ENCODE results near the gene CXXC5.
"Not testable (repeated sequence)": the region's sequence is repeated elsewhere in the genome, so short reads cannot be mapped to it uniquely, and the experiment has no call there.

Gene CXXC5

DNA sequence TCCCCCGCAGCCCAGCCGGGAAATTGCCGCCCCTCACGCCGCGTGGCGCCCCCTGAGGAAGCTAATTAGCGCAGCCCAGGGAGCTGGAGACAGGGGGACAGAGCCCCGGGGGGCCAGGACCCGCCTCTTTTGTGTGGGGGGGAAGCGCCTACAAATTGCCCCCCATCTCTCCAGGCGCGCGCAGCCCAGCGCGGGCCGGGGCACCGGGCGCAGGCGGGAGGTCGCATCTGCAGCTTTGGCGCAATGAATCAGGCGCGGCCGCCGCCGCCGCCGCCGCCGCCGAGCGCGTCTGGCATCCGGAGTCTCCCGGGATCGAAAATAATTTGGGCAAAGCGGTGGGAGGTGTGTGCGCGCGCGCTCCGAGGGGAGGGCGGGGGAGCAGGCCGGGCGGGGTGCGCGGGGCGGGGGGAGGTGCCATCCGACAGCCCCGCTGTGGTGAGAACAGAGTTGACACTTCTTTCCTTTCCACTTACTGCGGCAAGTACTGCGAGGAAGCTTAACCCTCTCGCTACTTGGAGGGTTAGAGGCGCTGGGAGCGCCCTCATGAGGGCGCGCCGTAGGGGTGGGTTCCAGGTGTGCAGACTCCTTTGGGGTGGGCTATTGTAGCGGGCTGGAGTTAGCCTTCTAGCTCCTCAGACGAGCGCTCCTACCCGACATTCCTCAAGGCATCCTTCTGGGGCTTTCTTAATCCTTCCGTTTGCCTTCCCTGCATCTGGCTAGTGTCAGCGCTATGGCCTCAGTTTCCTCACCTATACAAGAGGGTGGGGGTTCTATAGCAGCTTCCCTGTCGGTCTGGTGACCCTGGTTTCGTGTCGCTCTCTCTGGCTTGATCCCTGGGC, 63.1 kb downstream of the CXXC5 start:
- TF ChIP-seq, protein P1, sequence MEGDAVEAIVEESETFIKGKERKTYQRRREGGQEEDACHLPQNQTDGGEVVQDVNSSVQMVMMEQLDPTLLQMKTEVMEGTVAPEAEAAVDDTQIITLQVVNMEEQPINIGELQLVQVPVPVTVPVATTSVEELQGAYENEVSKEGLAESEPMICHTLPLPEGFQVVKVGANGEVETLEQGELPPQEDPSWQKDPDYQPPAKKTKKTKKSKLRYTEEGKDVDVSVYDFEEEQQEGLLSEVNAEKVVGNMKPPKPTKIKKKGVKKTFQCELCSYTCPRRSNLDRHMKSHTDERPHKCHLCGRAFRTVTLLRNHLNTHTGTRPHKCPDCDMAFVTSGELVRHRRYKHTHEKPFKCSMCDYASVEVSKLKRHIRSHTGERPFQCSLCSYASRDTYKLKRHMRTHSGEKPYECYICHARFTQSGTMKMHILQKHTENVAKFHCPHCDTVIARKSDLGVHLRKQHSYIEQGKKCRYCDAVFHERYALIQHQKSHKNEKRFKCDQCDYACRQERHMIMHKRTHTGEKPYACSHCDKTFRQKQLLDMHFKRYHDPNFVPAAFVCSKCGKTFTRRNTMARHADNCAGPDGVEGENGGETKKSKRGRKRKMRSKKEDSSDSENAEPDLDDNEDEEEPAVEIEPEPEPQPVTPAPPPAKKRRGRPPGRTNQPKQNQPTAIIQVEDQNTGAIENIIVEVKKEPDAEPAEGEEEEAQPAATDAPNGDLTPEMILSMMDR (IDR thresholded peaks at IDR 0.05; ENCODE audit: unreplicated experiment in 3 of 3): peak; percentile 8 to 19 (median 16)
- peak overlapping the region; percentile 82 to 86 (median 82) for H3K4me3 Mint-ChIP-seq
- peak overlapping the region; percentile 76 to 95 (median 93) for H3K27ac Mint-ChIP-seq
- peaks cover 19% of the 10 kb centered on the region for H3K27me3 Mint-ChIP-seq (ENCODE audit: low read depth)
- no peaks in the 10 kb centered on the region for H3K36me3 Mint-ChIP-seq (ENCODE audit: low read depth)
- peaks cover 34% of the 10 kb centered on the region for H3K4me1 Mint-ChIP-seq
- no peaks in the 10 kb centered on the region for H3K9me3 Mint-ChIP-seq

DNA sequence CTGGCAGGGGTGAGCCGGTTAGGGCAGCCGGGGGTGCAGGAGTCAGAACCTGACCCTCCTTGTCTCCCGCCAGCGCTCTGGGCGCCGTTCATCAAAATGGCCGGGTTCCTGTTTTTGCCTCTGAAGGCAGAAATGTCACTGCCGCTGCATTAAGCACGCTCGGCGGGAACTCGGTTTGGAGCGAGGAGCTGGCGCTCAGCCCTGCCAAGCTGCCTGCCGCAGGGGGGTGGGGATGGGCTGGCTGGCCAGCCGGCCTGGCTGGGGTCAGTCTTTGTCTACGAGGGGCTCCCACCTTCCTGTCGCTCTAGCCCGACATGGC, 63.7 kb downstream of the CXXC5 start:
- Mint-ChIP-seq H3K4me1 (peaks cover 32% of the 10 kb centered on the region), H3K36me3 (ENCODE audit: low read depth) (peaks cover 4% of the 10 kb centered on the region), H3K27ac (peak overlapping the region; percentile 76 to 95 (median 93)), H3K27me3 (ENCODE audit: low read depth) (peaks cover 19% of the 10 kb centered on the region), H3K4me3 (peak overlapping the region; percentile 82 to 86 (median 82)), H3K9me3 (peaks cover 2% of the 10 kb centered on the region)
- TF ChIP-seq, protein P1 (IDR thresholded peaks at IDR 0.05; ENCODE audit: unreplicated experiment in 3 of 3): no peak

DNA sequence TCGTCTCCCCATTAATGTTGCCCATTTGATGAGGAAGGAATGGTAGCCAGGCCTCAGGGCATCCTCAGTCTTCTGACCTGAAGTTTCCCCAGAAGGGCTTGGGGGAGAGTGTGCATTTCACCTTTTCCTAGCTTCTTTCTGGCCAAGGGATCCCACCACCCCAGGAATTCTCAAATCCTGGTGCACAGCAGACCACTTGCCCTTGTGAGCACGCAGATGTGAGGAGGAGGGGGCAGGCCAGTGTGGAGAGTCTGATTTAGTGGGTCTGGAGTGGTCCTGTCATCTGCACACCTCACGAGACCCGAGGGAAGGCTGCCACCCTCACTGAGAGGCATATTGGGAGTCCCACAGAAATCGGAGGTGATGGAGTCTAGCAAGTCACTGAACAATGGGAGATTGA, 64.3 kb downstream of the CXXC5 start:
- peaks cover 7% of the 10 kb centered on the region for H3K36me3 Mint-ChIP-seq (ENCODE audit: low read depth)
- peaks cover 29% of the 10 kb centered on the region for H3K4me1 Mint-ChIP-seq
- peaks cover 19% of the 10 kb centered on the region for H3K27me3 Mint-ChIP-seq (ENCODE audit: low read depth)
- TF ChIP-seq, protein P1 (IDR thresholded peaks at IDR 0.05; ENCODE audit: unreplicated experiment in 3 of 3): no peak
- peak overlapping the region in 2 of 3 experiments; percentile 45 to 82 for H3K4me3 Mint-ChIP-seq
- peak overlapping the region; percentile 5 to 53 (median 41) for H3K27ac Mint-ChIP-seq
- H3K9me3 Mint-ChIP-seq: peaks cover 3% of the 10 kb centered on the region

DNA sequence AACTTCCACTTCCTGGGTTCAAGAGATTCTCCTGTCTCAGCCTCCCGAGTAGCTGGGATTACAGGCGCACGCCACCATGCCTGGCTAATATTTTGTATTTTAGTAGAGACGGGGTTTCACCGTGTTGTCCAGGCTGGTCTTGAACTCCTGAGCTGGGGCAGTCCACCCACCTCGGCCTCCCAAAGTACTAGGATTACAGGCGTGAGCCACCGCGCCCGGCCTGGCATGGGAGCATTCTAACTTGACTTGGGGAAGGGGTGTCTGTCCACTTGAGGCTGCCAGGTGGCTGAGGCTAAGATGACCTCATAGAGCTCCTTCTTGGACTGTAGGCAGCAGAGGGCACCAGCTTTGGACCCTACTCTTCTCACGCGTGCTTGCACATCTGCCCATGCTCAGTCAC, 65.7 kb downstream of the CXXC5 start:
- peaks cover 17% of the 10 kb centered on the region for H3K36me3 Mint-ChIP-seq (ENCODE audit: low read depth)
- H3K27me3 Mint-ChIP-seq (ENCODE audit: low read depth): peaks cover 15% of the 10 kb centered on the region
- H3K4me3 Mint-ChIP-seq: peak overlapping the region in 2 of 3 experiments; percentile 13 to 34
- peaks cover 11% of the 10 kb centered on the region for H3K9me3 Mint-ChIP-seq
- H3K4me1 Mint-ChIP-seq: peaks cover 14% of the 10 kb centered on the region
- H3K27ac Mint-ChIP-seq: not testable (repeated sequence)

DNA sequence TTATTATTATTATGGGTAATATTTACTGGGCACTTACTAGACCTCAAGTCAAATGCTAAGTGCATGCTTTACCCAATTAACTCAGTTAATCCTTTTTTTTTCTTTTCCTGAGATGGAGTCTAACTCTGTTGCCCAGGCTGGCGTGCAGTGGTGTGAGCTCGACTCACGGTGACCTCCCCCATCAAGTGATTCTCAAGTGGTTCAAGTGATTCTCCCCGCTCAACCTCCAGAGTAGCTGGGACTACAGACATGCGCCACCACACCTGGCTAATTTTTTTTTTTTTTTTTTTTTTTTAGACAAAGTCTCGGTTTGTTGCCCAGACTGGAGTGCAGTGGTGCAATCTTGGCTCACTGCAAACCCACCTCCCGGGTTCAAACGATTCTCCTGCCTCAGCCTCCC, 69.1 kb downstream of the CXXC5 start:
- Mint-ChIP-seq H3K4me3 (no peak overlapping the region), H3K9me3 (peaks cover 15% of the 10 kb centered on the region), H3K4me1 (no peaks in the 10 kb centered on the region), H3K36me3 (ENCODE audit: low read depth) (peaks cover 38% of the 10 kb centered on the region), H3K27ac (no peak overlapping the region), H3K27me3 (ENCODE audit: low read depth) (peaks cover 6% of the 10 kb centered on the region)
- TF ChIP-seq, protein P1 (IDR thresholded peaks at IDR 0.05; ENCODE audit: unreplicated experiment in 3 of 3): no peak

DNA sequence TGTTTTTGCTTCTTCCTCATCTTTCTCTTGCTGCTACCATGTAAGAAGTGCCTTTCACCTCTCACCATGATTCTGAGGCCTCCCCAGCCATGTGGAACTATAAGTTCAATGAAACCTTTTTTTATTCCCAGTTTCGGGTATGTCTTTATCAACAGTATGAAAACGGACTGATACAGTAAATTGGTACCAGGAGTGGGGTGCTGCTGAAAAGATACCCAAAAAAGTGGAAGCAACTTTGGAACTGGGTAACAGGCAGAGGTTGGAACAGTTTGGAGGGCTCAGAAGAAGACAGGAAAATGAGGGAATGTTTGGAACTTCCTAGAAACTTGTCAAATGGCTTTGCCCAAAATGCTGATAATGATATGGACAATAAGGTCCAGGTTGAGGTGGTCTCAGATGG, 70.3 kb downstream of the CXXC5 start:
- H3K27me3 Mint-ChIP-seq (ENCODE audit: low read depth); H3K4me3 Mint-ChIP-seq; H3K4me1 Mint-ChIP-seq; H3K27ac Mint-ChIP-seq: not testable (repeated sequence)
- Mint-ChIP-seq H3K9me3 (peaks cover 15% of the 10 kb centered on the region), H3K36me3 (ENCODE audit: low read depth) (peaks cover 38% of the 10 kb centered on the region)

GRCh38 chr5:139719970-139720369, 71.8 kb downstream of the CXXC5 start:
- H3K27ac Mint-ChIP-seq; H3K27me3 Mint-ChIP-seq (ENCODE audit: low read depth); H3K4me3 Mint-ChIP-seq: not testable (repeated sequence)
- peaks cover 38% of the 10 kb centered on the region for H3K36me3 Mint-ChIP-seq (ENCODE audit: low read depth)
- peaks cover 15% of the 10 kb centered on the region for H3K9me3 Mint-ChIP-seq
- H3K4me1 Mint-ChIP-seq: peaks cover 10% of the 10 kb centered on the region
